HG03108 (cell line): Measurements from ENCODE around the gene CATSPERZ.
A peak's percentile ranks its signal among the peaks of the same experiment; 100 is the strongest.

Experiments
- ATAC-seq: cut with Tn5 transposase; IDR thresholded peaks from one replicate; pipeline ENCODE4 v1.9.1; 2021; ENCODE audit warnings: moderate library complexity; ENCODE audit not compliant: unreplicated experiment

The CATSPERZ gene

DNA sequence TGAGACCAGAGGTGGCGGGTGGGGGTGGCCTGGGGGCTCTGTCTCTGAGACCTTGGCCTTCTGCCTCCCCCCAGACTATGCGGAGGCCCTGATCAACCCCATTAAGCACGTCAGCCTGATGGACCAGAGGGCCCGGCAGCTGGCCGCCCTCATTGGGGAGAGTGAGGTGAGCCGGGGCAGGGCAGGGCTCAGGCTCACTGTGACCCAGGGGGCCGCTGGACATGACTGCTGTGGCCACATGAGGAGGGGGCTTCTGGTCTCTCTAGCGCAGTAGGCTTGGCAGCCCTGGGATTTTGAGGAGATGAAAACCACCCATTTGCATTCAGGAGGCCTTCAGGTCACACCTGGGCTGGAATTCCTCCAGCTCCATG lies 36.2 kb upstream of the CATSPERZ start:
- ATAC-seq: no peak

- no peak for ATAC-seq
Measured at GRCh38 chr11:64264371-64264852, 35.7 kb upstream of the CATSPERZ start.

- no peak for ATAC-seq
Measured at GRCh38 chr11:64265176-64266160, 34.7 kb upstream of the CATSPERZ start.

GRCh38 chr11:64266339-64266738 lies 33.8 kb upstream of the CATSPERZ start:
- no peak for ATAC-seq

DNA sequence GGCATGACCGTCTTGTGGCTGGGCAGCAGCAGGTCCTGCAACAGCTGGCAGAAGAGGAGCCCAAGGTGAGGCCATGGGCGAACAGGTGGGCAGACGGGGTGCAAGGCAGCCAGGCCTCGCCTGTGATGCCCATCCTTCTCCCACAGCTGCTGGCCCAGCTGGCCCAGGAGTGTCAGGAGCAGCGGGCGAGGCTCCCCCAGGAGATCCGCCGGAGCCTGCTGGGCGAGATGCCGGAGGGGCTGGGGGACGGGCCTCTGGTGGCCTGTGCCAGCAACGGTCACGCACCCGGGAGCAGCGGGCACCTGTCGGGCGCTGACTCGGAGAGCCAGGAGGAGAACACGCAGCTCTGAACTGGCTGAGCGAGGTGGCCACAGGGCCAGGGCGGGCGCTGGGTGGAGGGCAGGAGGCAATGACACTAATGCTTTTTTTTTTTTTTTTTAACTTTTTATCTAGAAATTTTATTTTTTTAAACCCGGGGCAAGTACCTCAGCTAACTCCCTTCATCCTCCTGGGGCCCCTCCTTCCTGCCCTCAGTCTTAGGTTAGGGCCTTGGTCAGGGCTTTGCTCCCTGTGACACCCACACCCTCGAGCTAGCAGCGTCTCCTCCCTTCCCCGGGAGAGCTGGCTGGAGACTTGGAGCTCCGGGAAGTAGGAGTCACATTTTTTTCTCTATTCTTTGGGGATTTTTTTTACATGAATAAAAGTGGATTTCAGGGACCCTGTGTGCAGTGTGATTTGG lies 32.8 kb upstream of the CATSPERZ start:
- ATAC-seq: no peak

GRCh38 chr11:64268025-64268892 lies 31.9 kb upstream of the CATSPERZ start:
- no peak for ATAC-seq

- peak; percentile 10 for ATAC-seq
Measured at GRCh38 chr11:64268893-64269539, 31.1 kb upstream of the CATSPERZ start.

GRCh38 chr11:64269540-64270220 lies 30.5 kb upstream of the CATSPERZ start:
- peak; percentile 61 for ATAC-seq

DNA sequence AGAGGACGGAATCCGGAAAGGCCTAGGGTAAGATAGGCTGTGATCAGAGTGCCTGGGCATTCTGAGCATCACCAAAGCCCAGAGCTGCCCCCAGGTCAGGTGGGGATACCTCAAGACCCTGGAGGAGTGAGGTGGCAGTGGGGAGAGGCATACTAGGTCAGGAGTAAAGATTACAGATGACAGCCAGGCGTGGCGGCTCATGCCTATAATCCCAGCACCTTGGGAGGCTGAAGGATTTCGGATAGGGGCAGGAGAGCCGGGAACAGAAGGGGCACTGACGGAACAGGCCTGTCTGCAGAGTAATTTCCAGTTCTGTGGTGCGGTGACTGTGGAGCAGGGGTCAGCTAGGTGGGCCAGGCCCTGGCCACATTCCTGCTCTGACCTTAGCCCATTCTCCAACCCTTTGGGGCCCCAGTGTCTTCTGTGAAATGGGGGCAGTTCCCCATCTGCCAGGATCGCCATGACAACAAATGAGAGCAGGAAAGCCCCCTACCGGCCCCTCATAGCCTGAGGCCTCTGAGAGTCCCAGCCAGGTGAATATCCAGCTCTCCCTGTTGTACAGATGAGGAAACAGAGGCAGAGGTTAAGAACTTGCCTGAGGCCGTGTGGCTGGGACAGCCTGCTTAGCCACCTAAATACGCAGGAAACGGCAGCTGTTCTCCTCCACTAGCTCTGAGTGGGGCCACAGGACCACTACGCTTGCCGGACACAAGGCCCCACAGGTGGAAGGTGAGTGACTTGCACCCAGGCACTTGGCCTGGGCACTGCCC lies 24.9 kb upstream of the CATSPERZ start:
- no peak for ATAC-seq

- no peak for ATAC-seq
Measured at GRCh38 chr11:64275841-64276240, 24.3 kb upstream of the CATSPERZ start.

DNA sequence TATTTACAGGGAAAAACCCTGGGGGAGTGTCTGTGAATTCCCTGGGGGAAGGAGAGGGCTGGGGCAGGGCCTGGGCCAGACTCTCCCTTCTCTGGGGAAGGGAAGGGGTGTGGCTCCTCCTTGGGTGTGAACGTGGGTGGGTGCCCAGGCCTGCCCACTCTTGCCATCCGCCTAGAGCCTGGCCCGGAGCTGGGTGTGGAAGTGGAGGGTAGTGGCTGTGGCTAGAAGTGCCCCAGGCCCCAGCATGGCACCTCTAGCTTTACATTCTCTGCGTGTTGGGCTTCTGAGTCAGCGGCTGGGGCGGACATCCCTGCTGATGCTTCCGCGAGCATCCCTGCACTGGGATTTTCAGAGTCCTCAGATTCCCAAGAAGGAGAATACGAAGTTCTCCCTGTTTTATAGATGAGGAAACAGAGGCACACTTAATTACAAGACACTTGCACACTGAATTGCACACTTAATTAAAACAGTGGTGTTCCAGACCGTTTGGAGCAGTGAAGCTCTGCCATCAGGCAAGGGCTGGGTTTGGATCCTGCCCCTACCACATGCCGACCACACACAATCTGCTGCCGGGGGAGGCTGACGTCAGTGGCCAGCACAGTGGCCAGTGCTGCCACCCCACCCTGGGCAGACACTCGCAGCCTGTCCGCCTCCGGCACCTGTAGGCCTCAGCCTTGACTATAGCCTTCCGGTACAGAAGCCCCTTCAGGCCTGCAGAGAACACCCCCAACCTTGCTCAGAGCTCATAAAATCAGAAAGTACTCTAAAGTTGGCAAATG lies 23.3 kb upstream of the CATSPERZ start:
- no peak for ATAC-seq

GRCh38 chr11:64278576-64279190 lies 21.5 kb upstream of the CATSPERZ start:
- no peak for ATAC-seq

DNA sequence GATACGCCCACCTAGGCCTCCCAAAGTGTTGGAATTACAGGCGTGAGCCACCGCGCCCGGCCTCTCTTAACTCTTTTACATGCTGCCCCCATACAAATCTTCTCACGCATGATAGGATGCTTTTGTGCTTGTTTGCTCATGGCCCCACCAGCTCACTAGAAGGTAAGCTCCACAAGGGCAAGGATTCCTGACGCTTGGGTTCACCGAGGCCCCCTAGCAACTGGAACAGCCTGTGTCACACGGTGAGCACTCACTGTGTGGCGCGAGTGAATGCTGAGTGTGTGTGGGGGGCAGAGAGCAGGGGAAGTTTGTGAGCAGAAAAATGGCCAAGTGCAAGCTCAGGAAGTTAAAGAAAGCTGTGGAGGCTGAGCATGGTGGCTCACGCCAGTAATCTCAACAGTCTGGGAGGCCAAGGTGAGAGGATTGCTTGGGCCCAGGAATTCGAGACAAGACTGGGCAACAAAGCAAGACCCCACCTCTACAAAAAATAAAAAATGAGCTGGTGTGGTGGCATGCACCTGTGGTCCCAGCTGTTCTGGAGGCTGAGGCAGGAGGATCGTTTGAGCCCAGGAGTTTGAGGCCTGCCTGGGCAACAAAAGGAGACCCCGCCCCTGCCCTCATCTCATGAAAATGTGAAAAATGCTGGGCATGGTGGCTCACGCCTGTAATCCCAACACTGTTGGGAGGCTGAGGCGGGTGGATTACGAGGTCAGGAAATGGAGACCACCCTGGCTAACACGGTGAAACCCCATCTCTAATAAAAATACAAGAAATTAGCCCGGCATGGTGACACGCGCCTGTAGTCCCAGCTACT lies 18.0 kb upstream of the CATSPERZ start:
- ATAC-seq: no peak

DNA sequence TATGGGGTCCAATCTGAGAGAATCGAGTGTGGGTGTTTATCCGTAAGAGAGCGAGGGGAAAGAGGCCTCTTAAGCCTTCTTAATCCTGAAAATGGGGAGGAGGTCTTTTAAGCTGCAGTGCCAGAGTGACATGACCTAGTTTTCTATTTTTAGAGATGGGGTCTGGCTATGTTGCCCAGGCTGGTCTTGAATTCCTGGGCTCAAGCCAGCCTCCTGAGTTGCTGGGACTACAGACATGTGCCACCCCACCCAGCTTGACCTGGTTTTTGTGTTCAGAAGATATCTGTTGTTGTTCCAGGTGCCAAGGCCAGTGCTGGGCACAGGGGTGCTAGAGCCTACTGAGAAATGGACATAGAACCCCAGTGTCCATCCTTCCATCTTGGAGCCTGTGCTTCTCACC lies 17.1 kb upstream of the CATSPERZ start:
- no peak for ATAC-seq

- peak; percentile 72 for ATAC-seq
Measured at GRCh38 chr11:64284048-64284961, 15.9 kb upstream of the CATSPERZ start, which contains the start of gene BAD. Gene BAD, minus strand, starts transcription at chr11:64284665. Its CDS starts 297 bp downstream, at chr11:64284368.
